Testis (tissue), 2 donors: Measurements from ENCODE around the gene SLC11A2.

Experiments
- CTCF ChIP-seq, 3 experiments: fragments of 450-650 bp in 2 of 3; fragments of 200-600 bp in 1 of 3; sonication (generic) in 1 of 3; IDR thresholded peaks; one replicate each; pipeline ENCODE4 v1.5.1; 2016 to 2019; ENCODE audit warnings: antibody characterized with exemption in 3 of 3, mild to moderate bottlenecking in 2 of 3, moderate library complexity in 1 of 3
- POLR2A ChIP-seq: fragments of 450-650 bp; IDR thresholded peaks from one replicate; pipeline ENCODE4 v1.6.1; 2017; ENCODE audit warnings: antibody characterized with exemption, mild to moderate bottlenecking, moderate library complexity

- no peak for TF ChIP-seq CTCF (IDR thresholded peaks at IDR 0.05)
- TF ChIP-seq POLR2A, result no peak
These were observed 66.1 kb downstream of the SLC11A2 start for GRCh38 chr12:50960130-50960529.
